Kidney epithelial cell (primary cell): ENCODE data around the gene CYBB. TPM values are rescaled to one million over a fixed set of nuclear protein-coding genes. Genes with fewer than 3 reads are reported as not detected.
A peak's percentile ranks its signal among the peaks of the same experiment; 100 is the strongest.

Experiments
- DNase-seq: peaks from one replicate; pipeline ENCODE4 v3.0.0-alpha.2; 2010; ENCODE audit warnings: low read depth
- H3K27me3 ChIP-seq: 2 replicates; pipeline ENCODE4 v1.6.0; 2011; ENCODE audit warnings: low read length; ENCODE audit not compliant: control insufficient read depth, insufficient read depth
- H3K36me3 ChIP-seq: 2 replicates; pipeline ENCODE4 v1.5.1; 2011; ENCODE audit warnings: low read length; ENCODE audit not compliant: control insufficient read depth, insufficient read depth
- H3K4me3 ChIP-seq: 2 replicates; pipeline ENCODE4 v1.5.1; 2011; ENCODE audit warnings: low read depth, mild to moderate bottlenecking, control low read depth, low read length
- CTCF ChIP-seq: IDR thresholded peaks from 2 replicates; pipeline ENCODE4 v1.5.1; 2011; ENCODE audit warnings: mild to moderate bottlenecking, moderate library complexity, low read length, control low read depth, inconsistent platforms; ENCODE audit not compliant: insufficient read depth, poor library complexity, severe bottlenecking
- total RNA-seq: library from RNA; depleted of rRNA; stranded (reverse); fragments of >200 nt; gene quantifications from 2 replicates; pipeline ENCODE4 v1.2.3, GENCODE V29; 2015

The CYBB gene
- total RNA-seq = 0.27 and 0.38 TPM in 2 replicates

GRCh38 chrX:37779857-37780256 is at the start of gene CYBB:
Gene CYBB, plus strand, starts transcription at chrX:37780059. Its CDS starts 19 bp downstream, at chrX:37780078.
- no peaks in the 10 kb centered on the region for H3K36me3 ChIP-seq
- no peak for TF ChIP-seq CTCF
- DNase-seq = no peak
- no peaks in the 10 kb centered on the region for H3K27me3 ChIP-seq
- H3K4me3 ChIP-seq = no peak within 1 kb of the TSS

- Histone ChIP-seq H3K36me3 (no peaks in the 10 kb centered on the region), H3K27me3 (no peaks in the 10 kb centered on the region), H3K4me3 (no peak overlapping the region)
- peak; percentile 81 for TF ChIP-seq CTCF
- peak; percentile 9 for DNase-seq
These were observed 34.5 kb upstream of the CYBB start for GRCh38 chrX:37745354-37745753.

- TF ChIP-seq CTCF = no peak
- H3K4me3 ChIP-seq = no peak overlapping the region
These were observed 34.0 kb upstream of the CYBB start for GRCh38 chrX:37745835-37746217.

GRCh38 chrX:37746218-37746941 is 33.5 kb upstream of the CYBB start:
- no peaks in the 10 kb centered on the region for H3K27me3 ChIP-seq
- DNase-seq = no peak
- TF ChIP-seq CTCF = no peak
- no peaks in the 10 kb centered on the region for H3K36me3 ChIP-seq
- H3K4me3 ChIP-seq = no peak overlapping the region

More at GRCh38 chrX:37745835-37746217, 34.0 kb upstream of the CYBB start:
- no peak for DNase-seq
- no peaks in the 10 kb centered on the region for H3K36me3 ChIP-seq
- H3K27me3 ChIP-seq = no peaks in the 10 kb centered on the region

- DNase-seq = peak; percentile 7
- Histone ChIP-seq H3K4me3 (no peak overlapping the region), H3K36me3 (no peaks in the 10 kb centered on the region), H3K27me3 (no peaks in the 10 kb centered on the region)
- TF ChIP-seq CTCF = no peak
These were observed 32.9 kb upstream of the CYBB start for GRCh38 chrX:37746951-37747350.

- H3K4me3 ChIP-seq = no peak overlapping the region
- no peaks in the 10 kb centered on the region for H3K36me3 ChIP-seq
- no peaks in the 10 kb centered on the region for H3K27me3 ChIP-seq
- no peak for DNase-seq
- no peak for TF ChIP-seq CTCF
These were observed 27.6 kb upstream of the CYBB start for GRCh38 chrX:37752281-37752680.
